Endodermal cell (in vitro differentiated cells): ENCODE measurements around the gene MDH2. TPM values are rescaled to one million over a fixed set of nuclear protein-coding genes. Genes with fewer than 3 reads are reported as not detected.

Source experiments
- DNase-seq: peaks from one replicate; pipeline ENCODE4 v3.0.0-alpha.2; 2017
- H3K27ac ChIP-seq: 2 replicates; pipeline ENCODE4 v1.5.1; 2013; ENCODE audit warnings: mild to moderate bottlenecking, low read depth, low read length, moderate library complexity
- H3K27me3 ChIP-seq: 2 replicates; pipeline ENCODE4 v1.6.1; 2013; ENCODE audit warnings: mild to moderate bottlenecking, low read length, moderate library complexity; ENCODE audit not compliant: insufficient read depth, control insufficient read depth, poor library complexity, severe bottlenecking
- H3K36me3 ChIP-seq: 2 replicates; pipeline ENCODE4 v1.7.0; 2013; ENCODE audit warnings: mild to moderate bottlenecking, low read length, moderate library complexity; ENCODE audit not compliant: control insufficient read depth, insufficient read depth
- H3K4me1 ChIP-seq: one replicate; pipeline ENCODE4 v1.7.0; 2013; ENCODE audit warnings: low read length; ENCODE audit not compliant: control insufficient read depth, insufficient read depth
- H3K4me3 ChIP-seq: 2 replicates; pipeline ENCODE4 v1.5.1; 2013; ENCODE audit warnings: mild to moderate bottlenecking, low read length, moderate library complexity
- H3K9ac ChIP-seq: 2 replicates; pipeline ENCODE4 v1.6.1; 2013; ENCODE audit warnings: mild to moderate bottlenecking, low read length, moderate library complexity; ENCODE audit not compliant: poor library complexity, severe bottlenecking; ENCODE audit errors: extremely low read depth
- H3K9me3 ChIP-seq: 2 replicates; pipeline ENCODE4 v1.6.1; 2013; ENCODE audit warnings: mild to moderate bottlenecking, low read length, moderate library complexity; ENCODE audit not compliant: control insufficient read depth
- H3K27ac Mint-ChIP-seq: 2 replicates; pipeline ENCODE4 v1.8.0; 2020; ENCODE audit warnings: mixed read lengths
- H3K27me3 Mint-ChIP-seq: 2 replicates; pipeline ENCODE4 v1.8.0; 2021; ENCODE audit warnings: mild to moderate bottlenecking, mixed read lengths; ENCODE audit not compliant: insufficient read depth
- H3K36me3 Mint-ChIP-seq: 2 replicates; pipeline ENCODE4 v1.8.0; 2020; ENCODE audit warnings: low read depth, mixed read lengths
- H3K4me1 Mint-ChIP-seq: 2 replicates; pipeline ENCODE4 v1.8.0; 2020; ENCODE audit warnings: mixed read lengths
- H3K4me3 Mint-ChIP-seq: 2 replicates; pipeline ENCODE4 v1.8.0; 2020; ENCODE audit warnings: mild to moderate bottlenecking, moderate library complexity, mixed read lengths
- H3K9me3 Mint-ChIP-seq: 2 replicates; pipeline ENCODE4 v1.8.0; 2020; ENCODE audit warnings: mild to moderate bottlenecking, mixed read lengths
- CTCF ChIP-seq: fragments of 200-600 bp; sonication (generic); conservative IDR thresholded peaks from 2 replicates; pipeline ENCODE4 v1.5.0; 2021; ENCODE audit warnings: antibody characterized with exemption, mild to moderate bottlenecking
- WGBS, 2 experiments: methylation state at CpG; one replicate each; pipeline versions ENCODE4 v1.1.5 to v1.1.7; 2013; ENCODE audit warnings: missing lambda C conversion rate in 2 of 2, mixed read lengths in 1 of 2; ENCODE audit not compliant: insufficient coverage in 1 of 2, insufficient read length in 1 of 2; 5-methylcytosine and 5-hydroxymethylcytosine counted together
- total RNA-seq, 2 donors: library from RNA; stranded (reverse); fragmentation: NEBNext Ultra II Directional in 1 of 2; extraction: Animal tissue kit (Norgen Biotek cat#: 25700) in 1 of 2; gene quantifications; 2 replicates in 1 of 2; 3 replicates in 1 of 2; pipeline ENCODE4 v1.2.1, GENCODE V29; 2021

MDH2 gene
- total RNA-seq, 2 donors from 2014 or later = 211 to 253 TPM

GRCh38 chr7:76008156-76008687 is 39.7 kb upstream of the MDH2 start:
- Histone ChIP-seq H3K4me1 (no peaks in the 10 kb centered on the region), H3K27me3 (no peaks in the 10 kb centered on the region), H3K9ac (no peak overlapping the region), H3K36me3 (peaks cover 32% of the 10 kb centered on the region), H3K27ac (no peak overlapping the region), H3K4me3 (no peak overlapping the region), H3K9me3 (no peaks in the 10 kb centered on the region)
- no peak for DNase-seq
- Mint-ChIP-seq H3K27ac (peak overlapping the region; percentile 53), H3K27me3 (no peaks in the 10 kb centered on the region), H3K9me3 (no peaks in the 10 kb centered on the region), H3K4me1 (no peaks in the 10 kb centered on the region), H3K4me3 (no peak overlapping the region), H3K36me3 (peaks cover 46% of the 10 kb centered on the region)
- 76 to 91% methylated on average over 4 to 8 of the region's 8 CpGs for WGBS, 2 experiments
- no peak for TF ChIP-seq CTCF

- Histone ChIP-seq H3K27me3 (no peaks in the 10 kb centered on the region), H3K9me3 (no peaks in the 10 kb centered on the region), H3K27ac (no peak overlapping the region), H3K4me1 (no peaks in the 10 kb centered on the region), H3K4me3 (no peak overlapping the region), H3K36me3 (peaks cover 32% of the 10 kb centered on the region), H3K9ac (no peak overlapping the region)
- no peaks in the 10 kb centered on the region for H3K9me3 Mint-ChIP-seq
- no peaks in the 10 kb centered on the region for H3K4me1 Mint-ChIP-seq
- no peak for TF ChIP-seq CTCF
- peak overlapping the region; percentile 60 for H3K27ac Mint-ChIP-seq
- DNase-seq = no peak
- H3K4me3 Mint-ChIP-seq = no peak overlapping the region
- no peaks in the 10 kb centered on the region for H3K27me3 Mint-ChIP-seq
- WGBS, 2 experiments = 92 to 96% methylated on average over 9 to 11 of the region's 11 CpGs
- peaks cover 48% of the 10 kb centered on the region for H3K36me3 Mint-ChIP-seq
Observed at GRCh38 chr7:76009672-76010600, 38.0 kb upstream of the MDH2 start.

GRCh38 chr7:76011442-76011861 is 36.5 kb upstream of the MDH2 start:
- H3K27ac Mint-ChIP-seq = no peak overlapping the region

More at GRCh38 chr7:76011442-76011861, 36.5 kb upstream of the MDH2 start:
- Mint-ChIP-seq H3K9me3 (no peaks in the 10 kb centered on the region), H3K36me3 (peaks cover 49% of the 10 kb centered on the region), H3K4me1 (no peaks in the 10 kb centered on the region), H3K4me3 (no peak overlapping the region), H3K27me3 (no peaks in the 10 kb centered on the region)
- no peaks in the 10 kb centered on the region for H3K27me3 ChIP-seq
- WGBS, 2 experiments = 91 to 98% methylated on average over 6 to 8 of the region's 8 CpGs
- no peak overlapping the region for H3K4me3 ChIP-seq
- H3K9me3 ChIP-seq = no peaks in the 10 kb centered on the region
- H3K36me3 ChIP-seq = peaks cover 42% of the 10 kb centered on the region
- H3K27ac ChIP-seq = no peak overlapping the region
- DNase-seq = no peak
- no peak for TF ChIP-seq CTCF
- H3K4me1 ChIP-seq = no peaks in the 10 kb centered on the region
- H3K9ac ChIP-seq = no peak overlapping the region
